A673 (cell line): ENCODE results near the gene CELSR1.

ENCODE experiments used
- CTCF ChIP-seq: fragments of 300-800, 200-600 bp; sonication (generic); conservative IDR thresholded peaks from 2 replicates; pipeline ENCODE4 v1.5.1; 2017; ENCODE audit warnings: low read depth, mild to moderate bottlenecking, antibody characterized with exemption, low read length, moderate library complexity, mixed read lengths
- EZH2 ChIP-seq: fragments of 200-600 bp; sonication (generic); IDR thresholded peaks from 2 replicates; pipeline ENCODE4 v1.6.1; 2017; ENCODE audit warnings: borderline replicate concordance, low read depth, mild to moderate bottlenecking, mixed read lengths, antibody characterized with exemption, low read length; ENCODE audit not compliant: poor library complexity, severe bottlenecking

GRCh38 chr22:46512039-46512370 is 25.4 kb downstream of the CELSR1 start:
- no peak for TF ChIP-seq EZH2
- TF ChIP-seq CTCF: no peak
